Right atrium auricular region (tissue), 2 donors: ENCODE results near the gene CFAP221. TPM values are rescaled to one million over a fixed set of nuclear protein-coding genes. Genes with fewer than 3 reads are reported as not detected.
"Not testable (repeated sequence)": the region's sequence is repeated elsewhere in the genome, so short reads cannot be mapped to it uniquely, and the experiment has no call there.

Experiments
- DNase-seq: peaks from one replicate; pipeline ENCODE4 v3.0.0-alpha.2; 2019; ENCODE audit warnings: low spot score
- H3K27ac ChIP-seq, 2 donors: fragments of 200-600 bp; sonication (generic); 1 replicate in 1 of 2; 2 replicates in 1 of 2; pipeline ENCODE4 v1.5.1; 2016 to 2019
- H3K27me3 ChIP-seq, 2 donors: fragments of 200-600 bp; sonication (generic); one replicate each; pipeline versions ENCODE4 v1.5.1 to v1.6.0; 2017 to 2019
- H3K36me3 ChIP-seq: fragments of 200-600 bp; sonication (generic); one replicate; pipeline ENCODE4 v1.5.1; 2016
- H3K4me1 ChIP-seq, 2 donors: fragments of 200-600 bp; sonication (generic); one replicate each; pipeline versions ENCODE4 v1.5.1 to v1.6.0; 2017 to 2019
- H3K4me3 ChIP-seq, 2 donors: fragments of 200-600 bp; sonication (generic); 1 replicate in 1 of 2; 2 replicates in 1 of 2; pipeline ENCODE4 v1.5.1; 2017 to 2019; ENCODE audit warnings: mild to moderate bottlenecking in 1 of 2, moderate library complexity in 1 of 2
- H3K9me3 ChIP-seq, 2 donors: fragments of 200-600 bp; sonication (generic); one replicate each; pipeline ENCODE4 v1.5.1; 2019
- CTCF ChIP-seq, 2 donors: fragments of 200-600 bp; sonication (generic); IDR thresholded peaks; one replicate each; pipeline ENCODE4 v1.5.1; 2019; ENCODE audit warnings: antibody characterized with exemption in 2 of 2
- total RNA-seq, 2 donors: library from RNA; depleted of rRNA; stranded (reverse); fragments of >200 nt; gene quantifications; one replicate each; pipeline ENCODE4 v1.1.0, GENCODE V29; 2016

CFAP221 gene
- total RNA-seq, 2 donors from 2014 or later: 0.44 to 1.1 TPM

GRCh38 chr2:119616421-119616820 is 72.2 kb downstream of the CFAP221 start:
- Histone ChIP-seq H3K27me3 (no peaks in the 10 kb centered on the region), H3K4me1 (no peaks in the 10 kb centered on the region)
- TF ChIP-seq CTCF (IDR thresholded peaks at IDR 0.05): no peak

GRCh38 chr2:119617455-119617854 is 73.2 kb downstream of the CFAP221 start:
- Histone ChIP-seq H3K4me1 (no peaks in the 10 kb centered on the region), H3K27ac (no peak overlapping the region), H3K9me3 (peaks cover 0 to 21% of the 10 kb centered on the region in 2 donors), H3K27me3 (no peaks in the 10 kb centered on the region), H3K36me3 (no peaks in the 10 kb centered on the region), H3K4me3 (no peak overlapping the region)
- DNase-seq: no peak
- TF ChIP-seq CTCF (IDR thresholded peaks at IDR 0.05): no peak

More at GRCh38 chr2:119616421-119616820, 72.2 kb downstream of the CFAP221 start:
- no peaks in the 10 kb centered on the region for H3K36me3 ChIP-seq
- H3K27ac ChIP-seq: no peak overlapping the region
- no peak overlapping the region for H3K4me3 ChIP-seq
- no peak for DNase-seq
- peaks cover 0 to 21% of the 10 kb centered on the region in 2 donors for H3K9me3 ChIP-seq

GRCh38 chr2:119618725-119619124 is 74.5 kb downstream of the CFAP221 start:
- not testable (repeated sequence) for H3K27me3 ChIP-seq, H3K27ac ChIP-seq, DNase-seq, H3K36me3 ChIP-seq, H3K4me3 ChIP-seq, H3K4me1 ChIP-seq
- peaks cover 0 to 19% of the 10 kb centered on the region in 2 donors for H3K9me3 ChIP-seq

- H3K9me3 ChIP-seq: peaks cover 0 to 5% of the 10 kb centered on the region in 2 donors
- TF ChIP-seq CTCF (IDR thresholded peaks at IDR 0.05): no peak
- DNase-seq: no peak
- H3K27ac ChIP-seq: no peak overlapping the region
- H3K4me1 ChIP-seq: no peaks in the 10 kb centered on the region
- no peaks in the 10 kb centered on the region for H3K36me3 ChIP-seq
- H3K27me3 ChIP-seq: no peaks in the 10 kb centered on the region
- H3K4me3 ChIP-seq: no peak overlapping the region
Measured at GRCh38 chr2:119625226-119625625, 81.0 kb downstream of the CFAP221 start.

GRCh38 chr2:119629323-119629825 is 85.1 kb downstream of the CFAP221 start:
- Histone ChIP-seq H3K27ac (no peak overlapping the region), H3K9me3 (no peaks in the 10 kb centered on the region), H3K4me3 (no peak overlapping the region), H3K36me3 (no peaks in the 10 kb centered on the region), H3K27me3 (no peaks in the 10 kb centered on the region), H3K4me1 (no peaks in the 10 kb centered on the region)
- no peak for TF ChIP-seq CTCF (IDR thresholded peaks at IDR 0.05)
- DNase-seq: no peak

GRCh38 chr2:119630121-119630520 is 85.9 kb downstream of the CFAP221 start:
- no peak overlapping the region for H3K27ac ChIP-seq
- no peaks in the 10 kb centered on the region for H3K36me3 ChIP-seq

More at GRCh38 chr2:119630121-119630520, 85.9 kb downstream of the CFAP221 start:
- no peak for TF ChIP-seq CTCF (IDR thresholded peaks at IDR 0.05)
- no peaks in the 10 kb centered on the region for H3K27me3 ChIP-seq
- no peak for DNase-seq
- H3K4me1 ChIP-seq: no peaks in the 10 kb centered on the region
- no peaks in the 10 kb centered on the region for H3K9me3 ChIP-seq
- H3K4me3 ChIP-seq: no peak overlapping the region
